Pancreas (tissue), 10 donors: ENCODE results near the gene CLEC2L. TPM values are rescaled to one million over a fixed set of nuclear protein-coding genes. Genes with fewer than 3 reads are reported as not detected.

ENCODE experiments used
- ATAC-seq, 4 donors: fragments of 200-7000 bp; cut with Tn5 transposase; one replicate each; pipeline versions ENCODE4 v1.8.0 to v1.9.1; 2020; ENCODE audit warnings: mild to moderate bottlenecking in 4 of 4, moderate library complexity in 4 of 4
- DNase-seq, 6 donors: peaks; one replicate each; pipeline ENCODE4 v3.0.0-alpha.2; 2020
- FAIRE-seq: peaks from 2 replicates; lab custom pipeline; 2012; peaks lifted over from hg19 to GRCh38; lab: Jason Lieb, UNC
- H3K27ac ChIP-seq, 4 donors: fragments of 200-600 bp; sonication (generic); 1 replicate in 3 of 4; 2 replicates in 1 of 4; pipeline versions ENCODE4 v1.5.0 to v1.8.0; 2020
- H3K27me3 ChIP-seq, 4 donors: fragments of 200-600 bp; one replicate each; pipeline ENCODE4 v1.8.0; 2021
- H3K36me3 ChIP-seq, 3 donors: fragments of 200-600 bp; sonication (generic) in 1 of 3; one replicate each; pipeline versions ENCODE4 v1.5.0 to v1.8.0; 2020 to 2021
- H3K4me1 ChIP-seq, 3 donors: fragments of 200-600 bp; one replicate each; pipeline ENCODE4 v1.8.0; 2021
- H3K4me3 ChIP-seq, 4 donors: fragments of 200-600 bp; sonication (generic) in 2 of 4; one replicate each; pipeline versions ENCODE4 v1.5.0 to v1.8.0; 2020 to 2021
- H3K9me3 ChIP-seq, 4 donors: fragments of 200-600 bp; one replicate each; pipeline ENCODE4 v1.8.0; 2021
- WGBS, 2 donors: extraction: QIAGEN DNeasy Blood & Tissue Kit; methylation state at CpG; one replicate each; pipeline ENCODE4 v1.1.7; 2013; 5-methylcytosine and 5-hydroxymethylcytosine counted together
- intact Hi-C, 3 donors: fragments of 100-400 bp; cut with DNase I; formaldehyde crosslinking; loops; one replicate each; pipeline versions ENCODE4 v1.11.1 to v1.14.2; 2022
- polyA plus RNA-seq, 2 donors: library from polyadenylated mRNA; stranded (reverse); fragments of 200-250 nt; gene quantifications; one replicate each; pipeline ENCODE4 v1.2.3, GENCODE V29; 2013
- total RNA-seq, 6 donors: library from RNA; stranded (reverse); fragmentation: NEBNext Ultra II Directional in 4 of 6; extraction: Animal tissue kit (Norgen Biotek cat#: 25700) in 4 of 6; gene quantifications; one replicate each; pipeline versions ENCODE4 v1.2.1 to v1.2.4, GENCODE V29; 2021 to 2023
- TF ChIP-seq, protein P1 (sequence below), 4 donors: fragments of 200-600 bp; sonication (generic) in 3 of 4; IDR thresholded peaks; one replicate each; pipeline versions ENCODE4 v1.5.0 to v1.8.0; 2021; ENCODE audit warnings: antibody characterized with exemption in 4 of 4
- donor health status: healthy with polysubstance abuse.
- donor health status: DM: no; HTN: no; CAD: no; lungs with moderate emphysema.
- donor health status: DM: no; HTN: no; CAD: no.
- donor health status: control.
- donor health status: control.
- donor health status: Bipolar disorder and iron deficiency.
- donor health status: DM: yes; HTN: yes; CAD: no.
- donor health status: DM: no; HTN: no; CAD: no.
- donor health status: DM: no; HTN: no; CAD: no.
- donor health status: DM: yes; HTN: yes; CAD: no.

The CLEC2L gene
- total and polyA plus RNA-seq, 8 donors, result not detected

DNA sequence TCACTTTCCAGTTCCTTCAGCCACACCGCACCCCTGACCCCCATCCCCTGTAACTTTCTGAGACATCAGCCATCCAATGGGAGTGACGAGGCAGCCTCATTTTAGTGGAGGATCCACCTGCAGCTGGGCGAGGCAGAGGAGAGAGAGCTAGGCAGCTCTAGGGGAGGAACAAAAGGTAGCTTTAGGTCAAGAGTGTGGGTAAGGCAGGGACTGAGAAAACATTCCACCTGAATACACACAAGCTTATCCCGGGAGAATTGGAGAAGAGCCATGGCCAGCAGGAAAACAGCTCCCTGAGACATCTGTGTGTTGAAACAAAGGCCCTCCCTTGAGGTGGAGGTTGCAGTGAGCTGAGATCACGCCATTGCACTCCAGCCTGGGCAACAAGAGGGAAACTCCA is 33.4 kb upstream of the CLEC2L start:
- peak; percentile 96 to 98 (median 97) for ATAC-seq
- peak overlapping the region; percentile 31 to 58 (median 42) for H3K27ac ChIP-seq
- WGBS, 2 donors, result 27 to 30% methylated on average over 5 of the region's 5 CpGs
- no peaks in the 10 kb centered on the region for H3K27me3 ChIP-seq
- DNase-seq, result peak in 5 of 6 donors; percentile 79 to 93 (median 90)
- no peak overlapping the region for H3K4me3 ChIP-seq
- TF ChIP-seq, protein P1, sequence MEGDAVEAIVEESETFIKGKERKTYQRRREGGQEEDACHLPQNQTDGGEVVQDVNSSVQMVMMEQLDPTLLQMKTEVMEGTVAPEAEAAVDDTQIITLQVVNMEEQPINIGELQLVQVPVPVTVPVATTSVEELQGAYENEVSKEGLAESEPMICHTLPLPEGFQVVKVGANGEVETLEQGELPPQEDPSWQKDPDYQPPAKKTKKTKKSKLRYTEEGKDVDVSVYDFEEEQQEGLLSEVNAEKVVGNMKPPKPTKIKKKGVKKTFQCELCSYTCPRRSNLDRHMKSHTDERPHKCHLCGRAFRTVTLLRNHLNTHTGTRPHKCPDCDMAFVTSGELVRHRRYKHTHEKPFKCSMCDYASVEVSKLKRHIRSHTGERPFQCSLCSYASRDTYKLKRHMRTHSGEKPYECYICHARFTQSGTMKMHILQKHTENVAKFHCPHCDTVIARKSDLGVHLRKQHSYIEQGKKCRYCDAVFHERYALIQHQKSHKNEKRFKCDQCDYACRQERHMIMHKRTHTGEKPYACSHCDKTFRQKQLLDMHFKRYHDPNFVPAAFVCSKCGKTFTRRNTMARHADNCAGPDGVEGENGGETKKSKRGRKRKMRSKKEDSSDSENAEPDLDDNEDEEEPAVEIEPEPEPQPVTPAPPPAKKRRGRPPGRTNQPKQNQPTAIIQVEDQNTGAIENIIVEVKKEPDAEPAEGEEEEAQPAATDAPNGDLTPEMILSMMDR (IDR thresholded peaks at IDR 0.05), result no peak
- H3K4me1 ChIP-seq, result peaks cover 5 to 7% (median 6%) of the 10 kb centered on the region in 3 donors
- H3K36me3 ChIP-seq, result no peaks in the 10 kb centered on the region
- intact Hi-C loops, result loop anchor here in 1 of 3 donors (10.0 kb wide), 1 partner anchor 515 kb away; no protein-coding TSS in a partner anchor
- no peak for FAIRE-seq
- no peaks in the 10 kb centered on the region for H3K9me3 ChIP-seq

DNA sequence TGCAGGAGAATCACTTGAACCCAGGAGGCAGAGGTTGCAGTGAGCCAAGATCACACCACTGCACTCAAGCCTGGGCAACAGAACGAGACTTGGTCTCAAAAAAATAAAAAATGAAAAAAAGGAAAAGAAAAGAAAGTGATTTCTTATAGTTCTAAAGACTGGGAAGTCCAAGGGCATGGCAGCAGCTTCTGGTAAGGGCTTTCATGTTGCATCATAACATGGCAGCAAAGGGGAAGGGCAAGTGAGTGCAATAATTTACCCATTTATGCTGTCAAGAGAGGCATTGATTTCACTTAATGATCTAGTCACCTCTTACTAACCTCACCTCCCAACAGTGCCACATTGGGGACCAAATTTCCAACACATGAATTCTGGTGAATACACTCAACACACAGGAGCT is 31.2 kb upstream of the CLEC2L start:
- no peaks in the 10 kb centered on the region for H3K36me3 ChIP-seq
- peaks cover 5 to 7% (median 6%) of the 10 kb centered on the region in 3 donors for H3K4me1 ChIP-seq
- WGBS, 2 donors, result 94 to 100% methylated on average over 1 of the region's 1 CpG
- H3K4me3 ChIP-seq, result no peak overlapping the region
- TF ChIP-seq, protein P1 (IDR thresholded peaks at IDR 0.05), result no peak
- no peak overlapping the region for H3K27ac ChIP-seq
- ATAC-seq, result no peak
- no peak for DNase-seq
- intact Hi-C loops, result loop anchor here in 1 of 3 donors (10.0 kb wide), 1 partner anchor 513 kb away; no protein-coding TSS in a partner anchor
- H3K27me3 ChIP-seq, result no peaks in the 10 kb centered on the region
- H3K9me3 ChIP-seq, result no peaks in the 10 kb centered on the region
- FAIRE-seq, result no peak

DNA sequence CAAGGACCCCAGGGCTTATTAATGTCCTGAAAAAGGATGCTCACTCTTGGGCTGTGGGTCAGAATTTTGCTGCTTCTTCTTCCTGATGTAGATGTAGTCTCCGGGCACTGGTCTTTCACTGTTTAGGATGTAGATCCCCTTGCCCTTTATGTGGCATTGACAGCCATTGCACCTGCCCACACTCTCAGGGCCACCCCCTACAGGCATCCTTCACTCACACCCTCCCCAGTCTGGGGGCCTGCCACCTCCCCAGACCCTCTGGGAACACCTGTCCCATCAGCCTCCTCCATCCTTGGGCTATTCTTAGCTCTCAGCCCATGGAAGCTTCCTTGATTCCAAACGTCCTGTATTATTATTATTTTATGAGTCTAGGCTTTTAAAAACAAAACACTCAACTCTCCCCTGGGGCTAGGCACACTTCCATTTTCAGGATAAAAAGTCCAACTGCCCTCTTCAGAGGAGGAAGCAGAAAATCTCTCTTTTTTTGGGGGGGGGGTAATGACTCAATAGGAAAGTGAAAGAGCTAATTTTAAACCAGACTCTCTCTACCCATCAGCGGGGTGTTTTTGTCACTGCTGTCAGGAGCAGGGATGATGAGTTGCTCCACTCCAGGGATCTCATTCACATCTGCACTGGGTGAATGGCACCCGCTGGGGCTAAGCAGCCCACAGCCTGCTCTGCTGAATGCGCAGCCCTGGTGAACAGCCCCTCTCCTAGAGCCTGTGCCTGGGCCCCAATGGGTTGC is 28.5 kb upstream of the CLEC2L start:
- Histone ChIP-seq H3K4me1 (peaks cover 0 to under 1% (median 0%) of the 10 kb centered on the region in 3 donors), H3K27me3 (no peaks in the 10 kb centered on the region), H3K9me3 (no peaks in the 10 kb centered on the region), H3K36me3 (no peaks in the 10 kb centered on the region), H3K27ac (no peak overlapping the region), H3K4me3 (no peak overlapping the region)
- DNase-seq, result no peak
- no peak for ATAC-seq
- no peak for FAIRE-seq
- TF ChIP-seq, protein P1 (IDR thresholded peaks at IDR 0.05), result no peak
- WGBS, 2 donors, result 71 to 78% methylated on average over 5 of the region's 5 CpGs
- intact Hi-C loops, result loop anchor here in 1 of 3 donors (10.0 kb wide), 1 partner anchor 510 kb away; no protein-coding TSS in a partner anchor

DNA sequence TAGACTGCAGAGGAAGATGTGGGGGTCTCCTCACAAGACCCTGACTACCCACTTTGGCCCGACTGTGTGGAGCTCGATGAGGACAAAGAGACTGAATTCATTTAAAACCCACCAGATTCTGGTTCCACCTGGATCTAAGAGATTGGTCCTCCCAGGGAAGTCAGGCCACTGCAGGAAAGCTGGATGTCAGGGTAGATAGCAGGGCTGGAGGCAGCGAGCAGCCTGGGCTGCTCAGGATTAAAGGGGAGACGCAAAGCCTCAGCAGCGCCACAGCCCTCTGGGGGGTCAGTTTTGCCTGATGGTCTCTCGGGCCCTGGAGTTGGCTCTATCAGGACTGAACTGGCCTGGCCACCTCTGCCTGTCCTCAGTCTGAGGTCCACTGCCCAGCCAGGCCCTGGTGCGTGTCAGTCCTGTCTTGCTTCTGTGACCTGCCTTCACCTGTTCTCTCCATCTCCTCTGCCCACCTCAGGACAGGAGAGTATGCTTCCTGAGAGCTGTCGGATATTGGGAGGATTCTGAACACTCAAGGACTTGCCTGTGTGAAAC is 27.8 kb upstream of the CLEC2L start:
- DNase-seq (no peak), ATAC-seq (no peak), FAIRE-seq (no peak)
- intact Hi-C loops, result loop anchor here in 1 of 3 donors (10.0 kb wide), 1 partner anchor 509 kb away; no protein-coding TSS in a partner anchor
- Histone ChIP-seq H3K36me3 (no peaks in the 10 kb centered on the region), H3K27me3 (no peaks in the 10 kb centered on the region), H3K4me1 (no peaks in the 10 kb centered on the region), H3K9me3 (no peaks in the 10 kb centered on the region), H3K27ac (no peak overlapping the region), H3K4me3 (no peak overlapping the region)
- TF ChIP-seq, protein P1 (IDR thresholded peaks at IDR 0.05), result no peak
- WGBS, 2 donors, result 92 to 98% methylated on average over 8 of the region's 8 CpGs
